Stimulated activated CD4-positive, alpha-beta T cell treated with anti-CD3 and anti-CD28 coated beads, Interleukin-2, amount 100 ng/mL, for 4 hours (primary cell): ENCODE results near the gene MRPS5.

Source experiments
- DNase-seq: peaks from one replicate; pipeline ENCODE4 v3.0.0-alpha.2; 2020; ENCODE audit warnings: low read depth

Gene MRPS5

GRCh38 chr2:95060446-95061118, 61.0 kb downstream of the MRPS5 start:
- no peak for DNase-seq

GRCh38 chr2:95059656-95060370, 61.8 kb downstream of the MRPS5 start:
- no peak for DNase-seq

GRCh38 chr2:95058989-95059641, 62.5 kb downstream of the MRPS5 start:
- DNase-seq, result no peak

GRCh38 chr2:95058466-95058988, 63.1 kb downstream of the MRPS5 start:
- DNase-seq, result no peak

- no peak for DNase-seq
Measured at GRCh38 chr2:95057535-95058370, 63.9 kb downstream of the MRPS5 start.

- no peak for DNase-seq
Measured at GRCh38 chr2:95056461-95057459, 64.8 kb downstream of the MRPS5 start.

GRCh38 chr2:95056044-95056443, 65.6 kb downstream of the MRPS5 start:
- no peak for DNase-seq

GRCh38 chr2:95055262-95055661, 66.3 kb downstream of the MRPS5 start:
- no peak for DNase-seq

- DNase-seq, result no peak
Measured at GRCh38 chr2:95054016-95054415, 67.6 kb downstream of the MRPS5 start.

- DNase-seq, result no peak
Measured at GRCh38 chr2:95053543-95053942, 68.1 kb downstream of the MRPS5 start.

- DNase-seq, result no peak
Measured at GRCh38 chr2:95052804-95053479, 68.7 kb downstream of the MRPS5 start.

- DNase-seq, result no peak
Measured at GRCh38 chr2:95052307-95052706, 69.3 kb downstream of the MRPS5 start.

- no peak for DNase-seq
Measured at GRCh38 chr2:95051626-95052025, 70.0 kb downstream of the MRPS5 start.

GRCh38 chr2:95050385-95051300, 71.0 kb downstream of the MRPS5 start:
- DNase-seq, result no peak

GRCh38 chr2:95049961-95050360, 71.6 kb downstream of the MRPS5 start:
- DNase-seq, result no peak

- DNase-seq, result no peak
Measured at GRCh38 chr2:95049683-95049955, 72.0 kb downstream of the MRPS5 start.

- no peak for DNase-seq
Measured at GRCh38 chr2:95048825-95049682, 72.6 kb downstream of the MRPS5 start.
